Activated naive CD4-positive, alpha-beta T cell treated with anti-CD3 and anti-CD28 coated beads, Interleukin-2, amount 10 ng/mL, durations not matched to agents 7 days and 5 days (primary cell): ENCODE data around the gene TMEM108.

Experiments
- CTCF ChIA-PET: fragments of 350-600 bp; sonication (Branson Sonifier 250); formaldehyde crosslinking; loops from one replicate; lab custom pipeline; 2021; ENCODE audit warnings: antibody characterized with exemption; lab: Charles Lee
- DNase-seq: peaks from one replicate; pipeline ENCODE4 v3.0.0-alpha.2; 2020
- H3K27ac Mint-ChIP-seq: one replicate; pipeline ENCODE4 v1.8.0; 2021; ENCODE audit warnings: mild to moderate bottlenecking, moderate library complexity, mixed read lengths
- H3K27me3 Mint-ChIP-seq: one replicate; pipeline ENCODE4 v1.8.0; 2021; ENCODE audit warnings: mild to moderate bottlenecking, mixed read lengths
- H3K36me3 Mint-ChIP-seq: one replicate; pipeline ENCODE4 v1.8.0; 2021; ENCODE audit warnings: mixed read lengths
- H3K4me1 Mint-ChIP-seq: one replicate; pipeline ENCODE4 v1.8.0; 2021; ENCODE audit warnings: mixed read lengths
- H3K4me3 Mint-ChIP-seq: one replicate; pipeline ENCODE4 v1.8.0; 2021; ENCODE audit warnings: mild to moderate bottlenecking, moderate library complexity, mixed read lengths
- H3K9me3 Mint-ChIP-seq: one replicate; pipeline ENCODE4 v1.8.0; 2021; ENCODE audit warnings: mixed read lengths

Gene TMEM108

GRCh38 chr3:133328373-133328772 lies 290.2 kb downstream of the TMEM108 start:
- no peaks in the 10 kb centered on the region for H3K9me3 Mint-ChIP-seq
- CTCF ChIA-PET, result no interaction called here
- H3K4me3 Mint-ChIP-seq, result no peak overlapping the region
- no peak overlapping the region for H3K27ac Mint-ChIP-seq
- no peak for DNase-seq
- no peaks in the 10 kb centered on the region for H3K4me1 Mint-ChIP-seq
- peaks cover 8% of the 10 kb centered on the region for H3K27me3 Mint-ChIP-seq
- no peaks in the 10 kb centered on the region for H3K36me3 Mint-ChIP-seq

GRCh38 chr3:133329626-133330025 lies 291.4 kb downstream of the TMEM108 start:
- H3K9me3 Mint-ChIP-seq, result no peaks in the 10 kb centered on the region
- peaks cover 12% of the 10 kb centered on the region for H3K27me3 Mint-ChIP-seq
- no peak for DNase-seq
- CTCF ChIA-PET, result no interaction called here
- no peaks in the 10 kb centered on the region for H3K4me1 Mint-ChIP-seq
- H3K36me3 Mint-ChIP-seq, result no peaks in the 10 kb centered on the region
- H3K27ac Mint-ChIP-seq, result no peak overlapping the region
- H3K4me3 Mint-ChIP-seq, result no peak overlapping the region

GRCh38 chr3:133330065-133330464 lies 291.9 kb downstream of the TMEM108 start:
- Mint-ChIP-seq H3K36me3 (no peaks in the 10 kb centered on the region), H3K4me3 (no peak overlapping the region), H3K4me1 (no peaks in the 10 kb centered on the region), H3K27me3 (peaks cover 12% of the 10 kb centered on the region), H3K27ac (no peak overlapping the region), H3K9me3 (no peaks in the 10 kb centered on the region)
- CTCF ChIA-PET, result no interaction called here
- no peak for DNase-seq

DNA sequence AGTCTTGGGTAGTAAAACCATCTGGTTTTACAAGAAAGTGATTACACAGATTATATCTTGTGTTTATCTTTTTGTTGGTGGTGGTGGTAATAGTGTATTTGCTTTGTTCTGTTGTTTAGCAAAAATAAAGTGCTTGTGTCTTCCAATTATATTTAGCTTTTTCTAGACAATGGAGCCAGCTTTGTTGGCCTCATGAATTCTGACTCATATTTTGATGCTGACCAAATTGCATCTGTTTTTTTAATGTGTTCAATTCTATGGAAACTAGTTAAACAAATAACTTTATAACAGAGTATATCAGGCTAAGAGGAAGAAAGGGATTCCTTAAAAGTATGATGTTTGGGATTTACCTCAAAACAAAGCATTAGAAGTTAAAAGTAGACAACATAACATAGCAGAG lies 292.3 kb downstream of the TMEM108 start:
- Mint-ChIP-seq H3K9me3 (no peaks in the 10 kb centered on the region), H3K4me1 (no peaks in the 10 kb centered on the region), H3K4me3 (no peak overlapping the region), H3K27me3 (peaks cover 12% of the 10 kb centered on the region), H3K27ac (no peak overlapping the region), H3K36me3 (no peaks in the 10 kb centered on the region)
- DNase-seq, result no peak
- CTCF ChIA-PET, result no interaction called here

- Mint-ChIP-seq H3K36me3 (no peaks in the 10 kb centered on the region), H3K4me1 (no peaks in the 10 kb centered on the region), H3K27ac (no peak overlapping the region), H3K27me3 (peaks cover 19% of the 10 kb centered on the region), H3K9me3 (peaks cover 3% of the 10 kb centered on the region), H3K4me3 (no peak overlapping the region)
- DNase-seq, result no peak
- CTCF ChIA-PET, result no interaction called here
These were observed 316.5 kb downstream of the TMEM108 start for GRCh38 chr3:133354721-133355120.

DNA sequence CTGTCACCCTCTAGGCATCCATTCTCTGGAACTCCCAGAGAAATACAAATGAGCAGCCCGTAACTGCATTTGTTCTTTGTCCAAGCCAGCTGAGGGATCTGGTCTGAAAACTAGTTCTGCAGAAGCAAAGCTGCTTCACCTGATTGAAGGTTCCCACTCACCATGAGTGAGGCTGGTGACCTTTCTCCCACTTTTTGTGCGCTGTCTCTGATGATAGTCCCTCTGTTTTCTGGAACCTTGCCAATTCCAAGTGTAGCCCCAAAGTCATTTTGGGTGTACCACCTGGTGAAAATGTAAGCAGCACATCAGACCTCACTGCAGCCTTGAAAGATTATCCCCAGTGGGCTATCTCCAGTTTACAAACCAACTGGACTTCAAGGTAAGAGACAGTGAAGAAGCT lies 322.3 kb downstream of the TMEM108 start:
- H3K9me3 Mint-ChIP-seq, result peaks cover 3% of the 10 kb centered on the region
- H3K36me3 Mint-ChIP-seq, result no peaks in the 10 kb centered on the region
- H3K27me3 Mint-ChIP-seq, result peaks cover 14% of the 10 kb centered on the region
- no peak for DNase-seq
- no peaks in the 10 kb centered on the region for H3K4me1 Mint-ChIP-seq
- CTCF ChIA-PET, result no interaction called here
- no peak overlapping the region for H3K4me3 Mint-ChIP-seq
- no peak overlapping the region for H3K27ac Mint-ChIP-seq

DNA sequence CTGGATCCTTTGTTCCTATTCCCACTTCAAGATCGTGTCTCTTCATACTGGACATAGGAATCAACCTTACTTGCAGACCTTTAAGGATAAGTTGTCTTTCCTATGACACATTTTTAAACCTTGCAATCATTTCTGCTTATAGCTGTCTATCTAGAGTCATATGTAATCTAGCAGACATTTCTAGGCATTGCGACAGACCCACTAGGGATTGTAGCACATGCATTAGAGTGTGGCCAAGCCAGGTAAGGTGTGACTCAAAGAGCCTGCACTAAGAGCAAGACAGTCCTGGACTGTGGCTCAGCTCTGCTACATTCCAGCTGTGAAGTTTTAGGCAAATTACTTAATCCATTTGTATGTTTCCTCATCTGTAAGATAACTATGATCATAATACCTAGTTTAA lies 322.8 kb downstream of the TMEM108 start:
- Mint-ChIP-seq H3K27ac (no peak overlapping the region), H3K4me3 (no peak overlapping the region), H3K4me1 (no peaks in the 10 kb centered on the region), H3K9me3 (peaks cover 3% of the 10 kb centered on the region), H3K27me3 (peaks cover 14% of the 10 kb centered on the region), H3K36me3 (no peaks in the 10 kb centered on the region)
- CTCF ChIA-PET, result no interaction called here
- no peak for DNase-seq

DNA sequence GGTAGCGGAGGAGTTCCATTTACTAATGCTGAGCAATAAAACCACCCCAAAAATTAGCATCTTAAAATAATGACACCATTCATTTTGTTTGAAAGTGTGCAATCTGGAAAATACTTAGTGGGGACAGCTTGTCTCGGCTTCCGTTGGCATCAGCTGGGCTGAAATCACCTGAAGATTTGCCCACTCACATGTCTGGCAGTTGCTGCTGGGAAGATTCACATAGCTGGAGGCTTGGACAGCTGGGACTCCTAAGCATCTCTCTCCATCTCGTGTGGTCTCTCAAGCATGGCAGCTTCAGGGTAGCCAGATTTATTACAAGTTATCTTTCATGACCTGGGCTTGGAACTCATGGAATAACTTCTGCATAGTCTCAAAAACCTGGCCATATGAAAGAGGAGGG lies 323.2 kb downstream of the TMEM108 start:
- Mint-ChIP-seq H3K36me3 (no peaks in the 10 kb centered on the region), H3K27ac (no peak overlapping the region), H3K4me1 (no peaks in the 10 kb centered on the region), H3K27me3 (peaks cover 14% of the 10 kb centered on the region), H3K4me3 (no peak overlapping the region), H3K9me3 (peaks cover under 1% of the 10 kb centered on the region)
- DNase-seq, result no peak
- CTCF ChIA-PET, result no interaction called here

DNA sequence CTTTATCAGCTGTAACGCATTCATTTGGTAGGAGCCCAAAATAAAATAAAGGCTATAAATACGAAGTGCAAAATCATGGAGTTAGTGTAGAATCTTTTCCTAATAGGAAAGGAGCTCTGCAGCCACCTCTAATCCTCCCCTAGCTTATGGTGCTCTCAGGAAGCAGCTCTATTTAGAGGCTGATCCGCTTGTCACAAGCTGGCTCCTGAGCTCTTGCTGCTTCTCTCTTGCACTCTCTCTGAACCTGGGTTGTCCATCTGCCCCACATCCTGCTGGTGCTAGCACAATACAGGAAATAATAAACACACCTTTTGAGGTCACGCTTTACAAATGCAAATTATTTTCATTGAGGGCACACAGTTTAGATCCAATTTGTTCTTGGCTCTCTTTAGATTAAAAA lies 324.3 kb downstream of the TMEM108 start:
- Mint-ChIP-seq H3K9me3 (no peaks in the 10 kb centered on the region), H3K27ac (no peak overlapping the region), H3K36me3 (no peaks in the 10 kb centered on the region), H3K27me3 (peaks cover 17% of the 10 kb centered on the region), H3K4me3 (no peak overlapping the region), H3K4me1 (no peaks in the 10 kb centered on the region)
- CTCF ChIA-PET, result interaction anchor here (1.1 kb wide), 1 partner anchor 455 kb away, joined by 3 read pairs; no protein-coding TSS in a partner anchor
- no peak for DNase-seq

GRCh38 chr3:133364704-133365103 lies 326.5 kb downstream of the TMEM108 start:
- H3K27me3 Mint-ChIP-seq, result peaks cover 17% of the 10 kb centered on the region
- H3K27ac Mint-ChIP-seq, result no peak overlapping the region
- no peaks in the 10 kb centered on the region for H3K4me1 Mint-ChIP-seq
- H3K9me3 Mint-ChIP-seq, result no peaks in the 10 kb centered on the region
- CTCF ChIA-PET, result no interaction called here
- DNase-seq, result no peak
- no peak overlapping the region for H3K4me3 Mint-ChIP-seq
- H3K36me3 Mint-ChIP-seq, result no peaks in the 10 kb centered on the region

GRCh38 chr3:133366921-133367320 lies 328.7 kb downstream of the TMEM108 start:
- H3K27ac Mint-ChIP-seq, result no peak overlapping the region

GRCh38 chr3:133367403-133367802 lies 329.2 kb downstream of the TMEM108 start:
- H3K4me3 Mint-ChIP-seq, result no peak overlapping the region
- no peaks in the 10 kb centered on the region for H3K9me3 Mint-ChIP-seq
- CTCF ChIA-PET, result no interaction called here

More at GRCh38 chr3:133366921-133367320, 328.7 kb downstream of the TMEM108 start:
- H3K27me3 Mint-ChIP-seq, result peaks cover 21% of the 10 kb centered on the region
- no peak overlapping the region for H3K4me3 Mint-ChIP-seq
- H3K9me3 Mint-ChIP-seq, result no peaks in the 10 kb centered on the region
- no peak for DNase-seq
- H3K4me1 Mint-ChIP-seq, result no peaks in the 10 kb centered on the region
- CTCF ChIA-PET, result no interaction called here
- H3K36me3 Mint-ChIP-seq, result no peaks in the 10 kb centered on the region

GRCh38 chr3:133367956-133368355 lies 329.8 kb downstream of the TMEM108 start:
- Mint-ChIP-seq H3K36me3 (no peaks in the 10 kb centered on the region), H3K27ac (no peak overlapping the region), H3K9me3 (no peaks in the 10 kb centered on the region), H3K4me3 (no peak overlapping the region), H3K4me1 (no peaks in the 10 kb centered on the region), H3K27me3 (peaks cover 20% of the 10 kb centered on the region)
- no peak for DNase-seq
- CTCF ChIA-PET, result no interaction called here

More at GRCh38 chr3:133367403-133367802, 329.2 kb downstream of the TMEM108 start:
- Mint-ChIP-seq H3K36me3 (no peaks in the 10 kb centered on the region), H3K27me3 (peaks cover 18% of the 10 kb centered on the region), H3K4me1 (no peaks in the 10 kb centered on the region), H3K27ac (no peak overlapping the region)
- no peak for DNase-seq

- H3K27me3 Mint-ChIP-seq, result peaks cover 22% of the 10 kb centered on the region
- CTCF ChIA-PET, result no interaction called here
- no peaks in the 10 kb centered on the region for H3K4me1 Mint-ChIP-seq
- no peaks in the 10 kb centered on the region for H3K36me3 Mint-ChIP-seq
- H3K4me3 Mint-ChIP-seq, result no peak overlapping the region
- no peak for DNase-seq
- no peaks in the 10 kb centered on the region for H3K9me3 Mint-ChIP-seq
- H3K27ac Mint-ChIP-seq, result no peak overlapping the region
These were observed 330.3 kb downstream of the TMEM108 start for GRCh38 chr3:133368371-133369067.

DNA sequence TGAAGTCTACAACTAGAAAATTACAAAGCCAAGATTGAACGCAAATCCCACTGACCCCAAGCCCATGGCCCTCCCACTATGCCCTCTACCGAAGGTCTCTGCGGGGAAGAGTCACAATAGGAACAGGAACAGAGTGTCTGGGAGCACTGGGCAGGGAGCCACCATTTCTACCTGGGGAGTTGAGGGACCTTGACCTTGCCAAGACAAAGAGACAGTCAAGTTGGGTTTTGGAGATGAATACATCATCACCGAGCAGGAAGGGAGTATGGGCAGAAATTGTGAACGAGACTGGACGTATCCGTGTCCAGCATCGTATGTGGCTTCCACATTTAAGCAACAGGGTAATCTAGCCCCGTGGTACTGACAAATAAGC lies 330.9 kb downstream of the TMEM108 start:
- no peaks in the 10 kb centered on the region for H3K36me3 Mint-ChIP-seq
- no peaks in the 10 kb centered on the region for H3K4me1 Mint-ChIP-seq
- no peak overlapping the region for H3K4me3 Mint-ChIP-seq
- CTCF ChIA-PET, result no interaction called here
- H3K27ac Mint-ChIP-seq, result no peak overlapping the region
- H3K9me3 Mint-ChIP-seq, result no peaks in the 10 kb centered on the region
- peaks cover 22% of the 10 kb centered on the region for H3K27me3 Mint-ChIP-seq
- DNase-seq, result no peak
